Stimulated activated CD4-positive, alpha-beta T cell treated with anti-CD3 and anti-CD28 coated beads, Interleukin-4, amount 100 ng/mL, for 24 hours (primary cell): ENCODE data around the gene KDSR.

ENCODE experiments used
- DNase-seq: peaks from one replicate; pipeline ENCODE4 v3.0.0-alpha.2; 2020

The KDSR gene

GRCh38 chr18:63367053-63367953 lies at the start of gene KDSR:
Gene KDSR (minus strand): TSS chr18:63367206. CDS start chr18:63367118, 88 bp downstream.
- peak; percentile 81 for DNase-seq

- no peak for DNase-seq
Observed at GRCh38 chr18:63412953-63413352, 45.9 kb upstream of the KDSR start.

GRCh38 chr18:63410792-63411191 lies 43.8 kb upstream of the KDSR start:
- DNase-seq = no peak

GRCh38 chr18:63409301-63409700 lies 42.3 kb upstream of the KDSR start:
- no peak for DNase-seq

- no peak for DNase-seq
Observed at GRCh38 chr18:63407734-63408133, 40.7 kb upstream of the KDSR start.

GRCh38 chr18:63405986-63406385 lies 39.0 kb upstream of the KDSR start:
- no peak for DNase-seq

GRCh38 chr18:63402246-63403162 lies 35.5 kb upstream of the KDSR start:
- no peak for DNase-seq

- no peak for DNase-seq
Observed at GRCh38 chr18:63399300-63399699, 32.3 kb upstream of the KDSR start.

- no peak for DNase-seq
Observed at GRCh38 chr18:63397349-63397748, 30.3 kb upstream of the KDSR start.

- DNase-seq = no peak
Observed at GRCh38 chr18:63395503-63395902, 28.5 kb upstream of the KDSR start.

GRCh38 chr18:63394954-63395353 lies 27.9 kb upstream of the KDSR start:
- no peak for DNase-seq

- no peak for DNase-seq
Observed at GRCh38 chr18:63387861-63388260, 20.9 kb upstream of the KDSR start.

GRCh38 chr18:63382843-63383242 lies 15.8 kb upstream of the KDSR start:
- DNase-seq = no peak

- no peak for DNase-seq
Observed at GRCh38 chr18:63379639-63379962, 12.6 kb upstream of the KDSR start.

- DNase-seq = no peak
Observed at GRCh38 chr18:63378919-63379638, 12.1 kb upstream of the KDSR start.

- no peak for DNase-seq
Observed at GRCh38 chr18:63377275-63377980, 10.4 kb upstream of the KDSR start.

- DNase-seq = no peak
Observed at GRCh38 chr18:63376538-63376937, 9.5 kb upstream of the KDSR start.

GRCh38 chr18:63374540-63374939 lies 7.5 kb upstream of the KDSR start:
- DNase-seq = no peak

GRCh38 chr18:63373161-63373560 lies 6.2 kb upstream of the KDSR start:
- DNase-seq = no peak

GRCh38 chr18:63368611-63369010 lies 1.6 kb upstream of the KDSR start:
- DNase-seq = no peak

GRCh38 chr18:63366213-63367052 lies 573 bp downstream of the KDSR start:
- peak; percentile 74 for DNase-seq

GRCh38 chr18:63365876-63366212 lies 1.2 kb downstream of the KDSR start:
- DNase-seq = peak; percentile 6
